Fibroblast of upper back skin (primary cell): ENCODE measurements around the gene CELA2B.
A peak's percentile ranks its signal among the peaks of the same experiment; 100 is the strongest.
"Not testable (repeated sequence)": the region's sequence is repeated elsewhere in the genome, so short reads cannot be mapped to it uniquely, and the experiment has no call there.

Experiments
- DNase-seq: peaks from one replicate; pipeline ENCODE4 v3.0.0-alpha.2; 2013

CELA2B gene

GRCh38 chr1:15445390-15446122, 30.3 kb upstream of the CELA2B start:
- DNase-seq = no peak

- no peak for DNase-seq
These were observed 29.7 kb upstream of the CELA2B start for GRCh38 chr1:15446212-15446611.

- no peak for DNase-seq
These were observed 26.9 kb upstream of the CELA2B start for GRCh38 chr1:15448877-15449462.

- no peak for DNase-seq
These were observed 26.3 kb upstream of the CELA2B start for GRCh38 chr1:15449567-15449966.

- DNase-seq = no peak
These were observed 24.7 kb upstream of the CELA2B start for GRCh38 chr1:15451014-15451722.

- DNase-seq = no peak
These were observed 23.7 kb upstream of the CELA2B start for GRCh38 chr1:15452216-15452615.

- no peak for DNase-seq
These were observed 22.9 kb upstream of the CELA2B start for GRCh38 chr1:15452866-15453571.

- DNase-seq = peak; percentile 65
These were observed 22.2 kb upstream of the CELA2B start for GRCh38 chr1:15453734-15454133.

GRCh38 chr1:15454256-15454655, 21.6 kb upstream of the CELA2B start:
- peak; percentile 72 for DNase-seq

GRCh38 chr1:15455522-15455921, 20.4 kb upstream of the CELA2B start:
- DNase-seq = peak; percentile 15

GRCh38 chr1:15456313-15456954, 19.5 kb upstream of the CELA2B start, which contains the start of gene CELA2A:
TSS of gene CELA2A (plus strand) at chr1:15456732. CDS start at chr1:15456754, 22 bp downstream.
- DNase-seq = no peak

GRCh38 chr1:15457585-15457984, 18.3 kb upstream of the CELA2B start:
- DNase-seq = no peak

- not testable (repeated sequence) for DNase-seq
These were observed 17.5 kb upstream of the CELA2B start for GRCh38 chr1:15458388-15458787.

GRCh38 chr1:15459771-15460707, 15.9 kb upstream of the CELA2B start:
- peak; percentile 15 for DNase-seq

- no peak for DNase-seq
These were observed 15.2 kb upstream of the CELA2B start for GRCh38 chr1:15460708-15461095.

GRCh38 chr1:15463064-15463800, 12.7 kb upstream of the CELA2B start:
- DNase-seq = not testable (repeated sequence)

- not testable (repeated sequence) for DNase-seq
These were observed 12.0 kb upstream of the CELA2B start for GRCh38 chr1:15463926-15464322.

GRCh38 chr1:15465674-15466073, 10.2 kb upstream of the CELA2B start:
- DNase-seq = no peak

- not testable (repeated sequence) for DNase-seq
These were observed 8.8 kb upstream of the CELA2B start for GRCh38 chr1:15466955-15467625.

GRCh38 chr1:15468145-15468544, 7.8 kb upstream of the CELA2B start:
- no peak for DNase-seq
